Neural crest cell (in vitro differentiated cells): ENCODE measurements around the gene EMSY. TPM values are rescaled to one million over a fixed set of nuclear protein-coding genes. Genes with fewer than 3 reads are reported as not detected.

ENCODE experiments used
- DNase-seq: peaks from one replicate; pipeline ENCODE4 v3.0.0; 2021; ENCODE audit warnings: low read depth, mixed read lengths, low spot score
- H3K27ac Mint-ChIP-seq: one replicate; pipeline ENCODE4 v1.8.0; 2021; ENCODE audit warnings: mild to moderate bottlenecking, mixed read lengths; ENCODE audit not compliant: unreplicated experiment
- H3K27me3 Mint-ChIP-seq: 2 replicates; pipeline ENCODE4 v1.8.0; 2021; ENCODE audit warnings: low read depth, mild to moderate bottlenecking, mixed read lengths
- H3K36me3 Mint-ChIP-seq: 2 replicates; pipeline ENCODE4 v1.8.0; 2021; ENCODE audit warnings: low read depth, mild to moderate bottlenecking, mixed read lengths
- H3K4me1 Mint-ChIP-seq: 2 replicates; pipeline ENCODE4 v1.8.0; 2021; ENCODE audit warnings: mixed read lengths
- H3K4me3 Mint-ChIP-seq: one replicate; pipeline ENCODE4 v1.8.0; 2021; ENCODE audit warnings: mild to moderate bottlenecking, mixed read lengths
- H3K9me3 Mint-ChIP-seq: 2 replicates; pipeline ENCODE4 v1.8.0; 2021; ENCODE audit warnings: mixed read lengths
- CTCF ChIP-seq: fragments of 200-600 bp; sonication (generic); conservative IDR thresholded peaks from 2 replicates; pipeline ENCODE4 v1.5.0; 2021; ENCODE audit warnings: antibody characterized with exemption, mild to moderate bottlenecking
- total RNA-seq: library from RNA; stranded (reverse); gene quantifications from 2 replicates; pipeline ENCODE4 v1.2.1, GENCODE V29; 2021

EMSY gene
- total RNA-seq, 1 donor from 2014 or later = 40.1 TPM

GRCh38 chr11:76510060-76511047, 65.5 kb downstream of the EMSY start:
- Mint-ChIP-seq H3K9me3 (peaks cover 4% of the 10 kb centered on the region), H3K4me1 (no peaks in the 10 kb centered on the region), H3K4me3 (no peak overlapping the region), H3K27me3 (no peaks in the 10 kb centered on the region), H3K27ac (no peak overlapping the region), H3K36me3 (peaks cover 17% of the 10 kb centered on the region)
- TF ChIP-seq CTCF = no peak
- no peak for DNase-seq

- no peak for DNase-seq
- Mint-ChIP-seq H3K27me3 (no peaks in the 10 kb centered on the region), H3K4me3 (no peak overlapping the region), H3K9me3 (no peaks in the 10 kb centered on the region), H3K4me1 (no peaks in the 10 kb centered on the region), H3K36me3 (peaks cover 6% of the 10 kb centered on the region), H3K27ac (no peak overlapping the region)
- TF ChIP-seq CTCF = peak; percentile 72
Observed at GRCh38 chr11:76512851-76513653, 68.2 kb downstream of the EMSY start.

GRCh38 chr11:76513654-76514034, 68.8 kb downstream of the EMSY start:
- no peaks in the 10 kb centered on the region for H3K9me3 Mint-ChIP-seq
- H3K36me3 Mint-ChIP-seq = peaks cover 2% of the 10 kb centered on the region
- H3K27ac Mint-ChIP-seq = no peak overlapping the region
- H3K4me3 Mint-ChIP-seq = no peak overlapping the region
- H3K4me1 Mint-ChIP-seq = no peaks in the 10 kb centered on the region
- no peak for DNase-seq
- no peak for TF ChIP-seq CTCF
- H3K27me3 Mint-ChIP-seq = no peaks in the 10 kb centered on the region

- DNase-seq = no peak
- H3K4me3 Mint-ChIP-seq = no peak overlapping the region
- H3K4me1 Mint-ChIP-seq = no peaks in the 10 kb centered on the region
- no peak for TF ChIP-seq CTCF
- H3K36me3 Mint-ChIP-seq = no peaks in the 10 kb centered on the region
- H3K27ac Mint-ChIP-seq = no peak overlapping the region
- no peaks in the 10 kb centered on the region for H3K9me3 Mint-ChIP-seq
- no peaks in the 10 kb centered on the region for H3K27me3 Mint-ChIP-seq
Observed at GRCh38 chr11:76515494-76515893, 70.7 kb downstream of the EMSY start.

GRCh38 chr11:76523147-76523546, 78.3 kb downstream of the EMSY start:
- DNase-seq = no peak
- no peak for TF ChIP-seq CTCF
- no peaks in the 10 kb centered on the region for H3K9me3 Mint-ChIP-seq

More at GRCh38 chr11:76523147-76523546, 78.3 kb downstream of the EMSY start:
- H3K27me3 Mint-ChIP-seq = no peaks in the 10 kb centered on the region
- H3K36me3 Mint-ChIP-seq = peaks cover 14% of the 10 kb centered on the region
- H3K4me3 Mint-ChIP-seq = no peak overlapping the region
- H3K27ac Mint-ChIP-seq = no peak overlapping the region
- no peaks in the 10 kb centered on the region for H3K4me1 Mint-ChIP-seq
